AG09309 (cell line): Measurements from ENCODE around the gene SCMH1.

Experiments used
- DNase-seq: peaks from one replicate; pipeline ENCODE4 v3.0.0-alpha.2; 2010; ENCODE audit warnings: low read depth
- H3K4me3 ChIP-seq: 2 replicates; pipeline ENCODE4 v1.5.1; 2011; ENCODE audit warnings: mild to moderate bottlenecking, low read depth, low read length, moderate library complexity; ENCODE audit not compliant: control insufficient read depth
- CTCF ChIP-seq: IDR thresholded peaks from 2 replicates; pipeline ENCODE4 v1.5.1; 2011; ENCODE audit warnings: mild to moderate bottlenecking, low read depth, low read length, inconsistent platforms; ENCODE audit not compliant: insufficient read depth, control insufficient read depth; ENCODE audit errors: missing control alignments

Gene SCMH1

GRCh38 chr1:41100170-41100569 is 141.9 kb downstream of the SCMH1 start:
- DNase-seq, result no peak

GRCh38 chr1:41098730-41099460 is 143.2 kb downstream of the SCMH1 start:
- no peak for TF ChIP-seq CTCF
- no peak for DNase-seq
- H3K4me3 ChIP-seq, result no peak overlapping the region

More at GRCh38 chr1:41100170-41100569, 141.9 kb downstream of the SCMH1 start:
- no peak for TF ChIP-seq CTCF
- no peak overlapping the region for H3K4me3 ChIP-seq

DNA sequence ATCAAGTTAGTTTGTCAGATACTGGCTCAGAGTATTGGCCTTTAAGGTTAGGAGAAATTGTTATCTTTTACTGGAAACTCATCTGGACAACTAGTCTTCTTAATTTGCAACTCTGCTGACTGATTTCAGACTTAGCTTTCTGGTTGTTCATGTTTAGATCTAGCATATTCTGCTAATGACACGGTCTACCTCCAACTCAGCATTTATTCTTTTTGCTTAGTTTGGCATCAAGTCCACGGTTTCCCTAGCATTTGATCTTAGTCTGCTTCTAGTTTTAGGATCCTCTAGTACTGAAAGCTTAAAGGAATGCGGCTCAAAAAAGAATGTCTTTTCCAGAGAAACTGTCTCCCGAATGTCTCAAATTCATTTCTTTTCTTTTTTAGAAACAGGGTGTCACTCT is 145.0 kb downstream of the SCMH1 start:
- DNase-seq, result no peak

DNA sequence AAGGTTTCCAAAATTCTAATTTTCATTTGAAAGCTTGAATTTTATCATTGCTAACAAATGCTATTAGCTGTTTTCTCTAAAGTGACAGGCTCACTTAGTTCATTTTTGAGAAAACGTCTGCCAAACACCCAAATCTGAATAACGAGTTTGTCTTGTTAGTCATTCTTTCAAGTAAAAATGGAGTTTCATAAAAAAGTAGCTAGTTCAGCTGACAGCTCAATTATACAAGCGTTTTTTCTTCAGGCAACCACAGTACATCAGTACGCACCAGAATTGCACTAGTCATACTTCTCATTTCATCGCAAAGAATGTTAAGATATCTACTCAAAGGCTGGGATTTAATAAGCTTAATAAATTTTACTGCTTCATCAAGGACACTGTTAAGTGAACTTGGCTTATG is 148.3 kb downstream of the SCMH1 start:
- no peak overlapping the region for H3K4me3 ChIP-seq
- DNase-seq, result no peak
- no peak for TF ChIP-seq CTCF

More for the DNA sequence above, 145.0 kb downstream of the SCMH1 start:
- no peak for TF ChIP-seq CTCF
- H3K4me3 ChIP-seq, result no peak overlapping the region

DNA sequence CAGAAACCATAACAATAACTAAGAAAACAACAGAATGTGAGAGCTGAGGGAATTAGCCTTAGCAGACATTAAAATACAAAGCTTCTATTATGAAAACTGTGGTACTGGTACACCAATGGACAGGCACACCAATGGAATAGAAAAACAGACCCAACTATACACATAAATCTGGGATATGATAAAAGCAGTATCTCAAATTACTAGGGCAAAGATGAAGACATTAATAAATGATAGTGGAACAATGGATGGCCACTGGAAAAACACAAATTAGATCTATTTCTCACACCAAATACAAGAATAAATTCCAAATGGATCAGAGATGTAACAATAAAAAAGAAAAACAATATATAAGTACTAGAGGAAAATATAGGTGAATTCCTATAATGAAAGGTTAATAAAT is 155.2 kb downstream of the SCMH1 start:
- no peak for TF ChIP-seq CTCF
- H3K4me3 ChIP-seq, result no peak overlapping the region
- no peak for DNase-seq

GRCh38 chr1:41078616-41079015 is 163.5 kb downstream of the SCMH1 start:
- no peak for DNase-seq
- TF ChIP-seq CTCF, result no peak
- no peak overlapping the region for H3K4me3 ChIP-seq

- H3K4me3 ChIP-seq, result no peak overlapping the region
- DNase-seq, result no peak
- no peak for TF ChIP-seq CTCF
Measured at GRCh38 chr1:41078193-41078592, 163.9 kb downstream of the SCMH1 start.
